DOHH2 (cell line): Measurements from ENCODE around the gene TAMM41.
"Not testable (repeated sequence)": the region's sequence is repeated elsewhere in the genome, so short reads cannot be mapped to it uniquely, and the experiment has no call there.

Experiments
- CTCF ChIP-seq: fragments of 200-600 bp; sonication (generic); IDR thresholded peaks from one replicate; pipeline ENCODE4 v1.5.1; 2014; ENCODE audit warnings: antibody characterized with exemption, mild to moderate bottlenecking, low read depth, low read length; ENCODE audit not compliant: poor library complexity, severe bottlenecking
- EZH2phosphoT487 ChIP-seq: fragments of 200-600 bp; sonication (generic); IDR thresholded peaks from 2 replicates; pipeline ENCODE4 v1.6.1; 2017; ENCODE audit warnings: borderline replicate concordance, mild to moderate bottlenecking, antibody characterized with exemption, low read length, moderate library complexity, mixed read lengths

GRCh38 chr3:11874707-11875106 is 28.0 kb upstream of the TAMM41 start:
- TF ChIP-seq CTCF, EZH2phosphoT487: not testable (repeated sequence)
